Neural crest cell (in vitro differentiated cells): ENCODE results near the gene EVA1A. TPM values are rescaled to one million over a fixed set of nuclear protein-coding genes. Genes with fewer than 3 reads are reported as not detected.

Source experiments
- DNase-seq: peaks from one replicate; pipeline ENCODE4 v3.0.0; 2021; ENCODE audit warnings: low read depth, mixed read lengths, low spot score
- H3K27ac Mint-ChIP-seq: one replicate; pipeline ENCODE4 v1.8.0; 2021; ENCODE audit warnings: mild to moderate bottlenecking, mixed read lengths; ENCODE audit not compliant: unreplicated experiment
- H3K27me3 Mint-ChIP-seq: 2 replicates; pipeline ENCODE4 v1.8.0; 2021; ENCODE audit warnings: low read depth, mild to moderate bottlenecking, mixed read lengths
- H3K36me3 Mint-ChIP-seq: 2 replicates; pipeline ENCODE4 v1.8.0; 2021; ENCODE audit warnings: low read depth, mild to moderate bottlenecking, mixed read lengths
- H3K4me1 Mint-ChIP-seq: 2 replicates; pipeline ENCODE4 v1.8.0; 2021; ENCODE audit warnings: mixed read lengths
- H3K4me3 Mint-ChIP-seq: one replicate; pipeline ENCODE4 v1.8.0; 2021; ENCODE audit warnings: mild to moderate bottlenecking, mixed read lengths
- H3K9me3 Mint-ChIP-seq: 2 replicates; pipeline ENCODE4 v1.8.0; 2021; ENCODE audit warnings: mixed read lengths
- total RNA-seq: library from RNA; stranded (reverse); gene quantifications from 2 replicates; pipeline ENCODE4 v1.2.1, GENCODE V29; 2021
- TF ChIP-seq, protein P1 (sequence below): fragments of 200-600 bp; sonication (generic); conservative IDR thresholded peaks from 2 replicates; pipeline ENCODE4 v1.5.0; 2021; ENCODE audit warnings: antibody characterized with exemption, mild to moderate bottlenecking

EVA1A gene
- total RNA-seq, 1 donor from 2014 or later, result 3.8 TPM

DNA sequence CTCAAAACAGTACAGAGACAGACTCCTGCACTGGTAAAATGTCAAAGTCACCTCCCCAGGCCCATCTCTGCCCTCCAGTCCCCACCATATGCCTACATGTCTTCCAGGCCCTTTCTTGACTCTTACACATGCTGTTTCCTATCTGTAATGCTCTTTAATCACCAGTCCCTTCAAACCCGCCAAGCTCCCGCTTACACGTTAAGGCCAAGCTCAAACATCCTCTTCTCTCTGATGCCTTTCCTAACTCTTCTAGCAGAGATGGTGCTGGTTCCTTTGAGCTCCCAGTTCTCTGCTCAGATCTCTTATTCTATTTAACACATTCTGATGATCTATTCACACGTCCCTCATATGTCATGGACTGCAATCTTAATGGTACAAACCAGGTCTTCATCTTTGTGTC is 5.0 kb downstream of the EVA1A start:
- H3K9me3 Mint-ChIP-seq, result no peaks in the 10 kb centered on the region
- peaks cover 30% of the 10 kb centered on the region for H3K4me1 Mint-ChIP-seq
- DNase-seq, result no peak
- H3K27ac Mint-ChIP-seq, result no peak overlapping the region
- no peaks in the 10 kb centered on the region for H3K36me3 Mint-ChIP-seq
- peaks cover 11% of the 10 kb centered on the region for H3K27me3 Mint-ChIP-seq
- no peak overlapping the region for H3K4me3 Mint-ChIP-seq
- TF ChIP-seq, protein P1, sequence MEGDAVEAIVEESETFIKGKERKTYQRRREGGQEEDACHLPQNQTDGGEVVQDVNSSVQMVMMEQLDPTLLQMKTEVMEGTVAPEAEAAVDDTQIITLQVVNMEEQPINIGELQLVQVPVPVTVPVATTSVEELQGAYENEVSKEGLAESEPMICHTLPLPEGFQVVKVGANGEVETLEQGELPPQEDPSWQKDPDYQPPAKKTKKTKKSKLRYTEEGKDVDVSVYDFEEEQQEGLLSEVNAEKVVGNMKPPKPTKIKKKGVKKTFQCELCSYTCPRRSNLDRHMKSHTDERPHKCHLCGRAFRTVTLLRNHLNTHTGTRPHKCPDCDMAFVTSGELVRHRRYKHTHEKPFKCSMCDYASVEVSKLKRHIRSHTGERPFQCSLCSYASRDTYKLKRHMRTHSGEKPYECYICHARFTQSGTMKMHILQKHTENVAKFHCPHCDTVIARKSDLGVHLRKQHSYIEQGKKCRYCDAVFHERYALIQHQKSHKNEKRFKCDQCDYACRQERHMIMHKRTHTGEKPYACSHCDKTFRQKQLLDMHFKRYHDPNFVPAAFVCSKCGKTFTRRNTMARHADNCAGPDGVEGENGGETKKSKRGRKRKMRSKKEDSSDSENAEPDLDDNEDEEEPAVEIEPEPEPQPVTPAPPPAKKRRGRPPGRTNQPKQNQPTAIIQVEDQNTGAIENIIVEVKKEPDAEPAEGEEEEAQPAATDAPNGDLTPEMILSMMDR, result no peak

DNA sequence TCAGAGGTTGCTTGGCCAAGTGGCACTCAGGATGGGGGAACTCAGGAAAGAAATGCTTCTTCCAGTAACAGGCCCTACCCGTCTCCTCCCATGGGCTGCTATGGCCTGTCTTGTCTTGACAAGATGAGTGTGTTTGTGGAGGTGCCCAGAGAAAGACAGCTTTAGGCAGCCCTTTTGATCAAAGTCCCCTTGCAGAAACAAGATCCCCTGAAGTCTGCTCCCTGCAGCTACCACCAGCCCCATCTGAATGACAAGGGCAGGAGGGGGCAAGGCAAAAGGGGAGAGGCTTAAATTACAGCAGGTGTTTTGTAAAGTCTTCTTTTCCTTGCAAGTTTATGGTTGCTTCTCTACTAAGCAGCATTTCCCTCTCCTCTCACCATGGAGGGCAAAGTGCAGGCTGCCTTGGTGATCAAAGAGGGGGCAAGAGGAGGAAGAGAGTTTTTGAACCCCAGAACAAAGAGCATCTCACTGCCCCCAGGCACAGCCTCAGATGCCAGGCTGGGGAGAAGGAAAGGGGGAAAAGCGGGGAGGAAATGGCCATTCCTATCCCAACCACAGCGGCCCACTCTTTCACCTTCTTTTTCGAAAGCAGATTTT is 6.7 kb downstream of the EVA1A start:
- Mint-ChIP-seq H3K4me1 (peaks cover 23% of the 10 kb centered on the region), H3K4me3 (no peak overlapping the region), H3K27ac (no peak overlapping the region), H3K9me3 (no peaks in the 10 kb centered on the region), H3K36me3 (no peaks in the 10 kb centered on the region), H3K27me3 (no peaks in the 10 kb centered on the region)
- TF ChIP-seq, protein P1, result no peak
- DNase-seq, result no peak

DNA sequence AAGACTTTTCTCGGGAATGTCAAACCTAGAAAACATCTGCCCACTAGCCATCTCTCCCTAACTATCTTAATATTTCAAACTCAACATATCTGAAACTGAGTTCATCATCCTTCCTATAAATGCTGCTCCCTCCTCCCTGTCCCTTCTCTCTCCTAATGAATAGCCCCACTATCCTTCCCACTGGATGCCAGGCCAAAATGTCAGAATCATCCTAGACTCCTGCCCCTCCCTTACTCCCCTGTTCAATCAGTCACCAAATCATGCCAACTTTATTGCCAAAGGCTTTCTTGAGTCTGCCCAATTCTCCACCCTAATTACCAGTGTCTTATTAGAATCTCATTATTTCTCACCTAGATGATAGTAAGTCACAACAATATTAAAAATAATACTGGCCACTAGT is 8.5 kb downstream of the EVA1A start:
- no peak for DNase-seq
- H3K27ac Mint-ChIP-seq, result no peak overlapping the region

DNA sequence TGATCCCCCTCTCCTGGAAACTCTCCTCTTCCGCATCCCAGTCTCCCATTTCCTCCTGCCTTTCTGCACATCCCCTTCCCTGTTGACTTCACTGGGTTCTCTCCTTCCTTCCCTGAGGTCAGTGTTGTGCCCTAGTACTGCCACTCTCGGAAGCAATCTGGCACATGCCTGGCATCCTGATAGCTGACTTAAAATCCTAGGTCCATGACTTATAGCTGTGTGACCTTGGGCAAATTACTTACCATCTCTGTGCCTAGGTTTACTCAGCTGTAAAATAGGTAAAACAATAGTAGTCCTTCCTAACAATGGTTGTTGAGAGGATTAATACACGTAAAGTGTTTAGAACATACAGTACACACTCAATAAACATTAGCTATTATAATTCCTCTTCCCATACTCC is 9.3 kb downstream of the EVA1A start:
- H3K36me3 Mint-ChIP-seq, result no peaks in the 10 kb centered on the region
- H3K27ac Mint-ChIP-seq, result no peak overlapping the region
- no peaks in the 10 kb centered on the region for H3K27me3 Mint-ChIP-seq
- DNase-seq, result no peak
- peaks cover 30% of the 10 kb centered on the region for H3K4me1 Mint-ChIP-seq
- H3K4me3 Mint-ChIP-seq, result no peak overlapping the region
- H3K9me3 Mint-ChIP-seq, result no peaks in the 10 kb centered on the region
- TF ChIP-seq, protein P1, result no peak

More for the DNA sequence above, 8.5 kb downstream of the EVA1A start:
- H3K36me3 Mint-ChIP-seq, result no peaks in the 10 kb centered on the region
- H3K4me1 Mint-ChIP-seq, result peaks cover 28% of the 10 kb centered on the region
- H3K27me3 Mint-ChIP-seq, result no peaks in the 10 kb centered on the region
- no peak overlapping the region for H3K4me3 Mint-ChIP-seq
- no peaks in the 10 kb centered on the region for H3K9me3 Mint-ChIP-seq
- TF ChIP-seq, protein P1, result no peak

DNA sequence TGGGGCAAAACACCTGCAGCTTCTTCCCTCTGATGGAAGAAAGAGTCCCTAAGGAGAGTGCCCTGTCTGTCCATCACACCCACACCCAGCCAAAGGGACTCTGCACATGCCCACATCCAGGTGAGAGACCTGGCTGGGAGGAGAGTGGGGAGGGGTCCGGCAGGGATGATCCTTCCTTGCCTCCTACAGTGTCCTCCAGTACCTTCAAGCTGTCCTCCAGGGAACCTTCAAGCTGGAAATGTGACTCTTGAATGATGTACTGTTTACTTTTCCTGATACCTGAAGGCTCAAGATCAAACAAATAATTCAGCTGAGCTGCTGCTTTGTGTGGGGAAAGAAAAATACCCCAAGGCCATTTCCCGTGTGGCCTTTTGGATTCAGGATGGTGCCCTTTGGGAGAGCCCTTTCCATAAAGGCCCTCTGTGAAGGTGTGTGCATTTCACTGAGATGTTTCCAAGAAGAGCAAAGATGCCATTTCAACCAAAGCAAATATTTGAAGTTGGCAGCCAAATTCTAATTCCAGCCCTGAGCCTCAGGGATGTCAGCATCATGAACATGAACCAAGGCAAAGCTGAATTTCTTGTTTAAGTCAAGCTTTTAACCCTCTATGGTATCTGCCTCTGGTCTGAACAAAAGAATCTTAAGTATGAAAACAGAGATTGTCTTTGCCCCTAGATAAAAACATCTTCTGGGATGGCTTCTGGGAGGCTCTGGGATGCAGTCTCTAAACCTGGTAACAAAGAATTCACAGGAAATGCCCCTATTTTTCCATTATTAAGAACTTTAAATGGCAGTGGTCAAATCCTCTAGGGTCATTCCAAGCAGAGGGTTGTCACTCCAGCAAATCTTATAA is 11.1 kb downstream of the EVA1A start:
- no peak for DNase-seq
- Mint-ChIP-seq H3K4me1 (peaks cover 33% of the 10 kb centered on the region), H3K27ac (no peak overlapping the region), H3K27me3 (no peaks in the 10 kb centered on the region), H3K9me3 (no peaks in the 10 kb centered on the region), H3K4me3 (no peak overlapping the region), H3K36me3 (no peaks in the 10 kb centered on the region)
- TF ChIP-seq, protein P1, result no peak
